Measurements from ENCODE around the gene MAP6.
"Not testable (repeated sequence)": the region's sequence is repeated elsewhere in the genome, so short reads cannot be mapped to it uniquely, and the experiment has no call there.

Gene MAP6

DNA sequence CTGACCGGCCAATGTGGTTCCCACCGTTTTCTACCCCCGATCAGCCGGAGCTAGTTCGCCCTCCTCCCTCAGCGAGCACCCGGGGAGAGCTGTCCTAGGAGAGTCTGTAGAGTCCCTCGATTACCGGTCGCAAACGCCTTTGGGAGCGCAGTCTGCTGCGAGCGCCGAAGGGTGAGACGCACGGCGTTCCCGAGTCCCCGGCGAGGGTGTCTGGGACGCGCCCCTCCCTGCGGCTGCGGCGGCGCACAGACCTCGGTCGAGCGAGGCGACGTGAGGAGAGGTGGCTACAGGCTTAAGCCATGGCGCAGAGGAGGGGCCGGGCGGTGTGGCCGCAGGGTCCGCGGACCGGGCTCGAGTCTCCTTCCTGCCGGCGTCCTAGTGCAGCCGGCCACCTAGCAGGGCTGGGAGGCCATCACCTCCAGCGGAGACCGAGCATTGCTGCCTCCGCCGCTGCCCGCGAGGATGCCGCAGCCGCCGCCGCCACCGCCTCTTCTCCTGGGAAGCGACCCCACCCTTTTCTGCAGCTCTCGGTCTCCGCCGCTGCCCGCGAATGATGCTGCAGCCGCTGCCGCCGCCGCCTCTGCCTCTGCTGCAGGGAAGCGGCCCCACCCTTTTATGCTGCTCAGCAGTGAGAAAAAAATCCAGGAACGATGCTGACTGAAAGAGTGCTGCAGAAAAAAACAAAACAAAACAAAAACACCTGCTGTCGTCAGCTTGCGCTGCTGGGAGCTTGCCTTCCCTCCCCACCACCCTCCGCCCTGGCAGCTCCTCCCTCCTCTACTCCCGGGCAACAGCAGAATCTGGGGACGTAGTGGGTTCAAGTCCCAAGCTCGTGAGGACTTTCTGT is at the start of gene MAP6:
Gene MAP6 (minus strand): TSS at position 588 of the 847 bp plus-strand sequence. CDS start 669 bp downstream, outside the sequence.
- DNase-seq (ENCODE audit: low spot score) = peak; percentile 30

DNA sequence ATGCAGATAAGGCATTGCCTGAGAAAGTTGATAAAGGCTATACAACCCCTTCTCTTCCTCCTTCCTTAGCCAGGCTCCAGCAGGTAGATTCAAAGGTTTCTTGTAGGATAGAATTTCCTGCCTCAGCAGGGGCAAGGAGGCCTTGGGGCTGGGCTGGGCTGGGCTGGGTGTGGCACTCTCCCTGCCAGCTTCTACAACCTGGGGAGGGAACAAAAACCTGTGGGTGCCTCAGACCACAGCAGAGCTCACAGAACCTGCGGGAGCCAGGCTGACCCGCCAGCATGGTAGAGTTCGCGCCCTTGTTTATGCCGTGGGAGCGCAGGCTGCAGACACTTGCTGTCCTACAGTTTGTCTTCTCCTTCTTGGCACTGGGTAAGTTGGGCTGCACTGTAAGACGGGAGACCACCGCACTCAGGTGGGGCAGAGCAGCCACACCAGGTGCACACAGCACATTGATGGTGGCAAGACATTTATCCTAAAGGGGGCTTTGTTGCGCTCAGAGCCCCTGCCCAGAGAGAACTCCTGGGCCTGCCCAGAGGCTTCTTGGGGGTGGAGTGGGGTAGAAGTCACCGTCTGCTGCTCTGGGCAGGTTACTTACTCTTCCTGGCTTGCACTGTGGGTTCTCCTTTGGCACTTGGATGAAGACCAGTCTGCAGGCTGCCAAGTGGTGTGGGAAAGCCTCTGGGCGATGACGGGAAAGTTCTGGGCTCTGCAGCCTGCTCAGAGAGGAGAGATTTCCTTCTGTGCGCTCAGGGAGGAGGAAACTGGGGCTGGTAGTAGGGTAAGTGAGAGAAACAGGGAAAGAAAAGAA is 49.0 kb upstream of the MAP6 start, which contains the start of gene MOGAT2:
Gene MOGAT2 (plus strand): TSS at position 231 of the 811 bp plus-strand sequence. CDS start 51 bp downstream, at position 282.
- DNase-seq (ENCODE audit: low spot score) = no peak

DNA sequence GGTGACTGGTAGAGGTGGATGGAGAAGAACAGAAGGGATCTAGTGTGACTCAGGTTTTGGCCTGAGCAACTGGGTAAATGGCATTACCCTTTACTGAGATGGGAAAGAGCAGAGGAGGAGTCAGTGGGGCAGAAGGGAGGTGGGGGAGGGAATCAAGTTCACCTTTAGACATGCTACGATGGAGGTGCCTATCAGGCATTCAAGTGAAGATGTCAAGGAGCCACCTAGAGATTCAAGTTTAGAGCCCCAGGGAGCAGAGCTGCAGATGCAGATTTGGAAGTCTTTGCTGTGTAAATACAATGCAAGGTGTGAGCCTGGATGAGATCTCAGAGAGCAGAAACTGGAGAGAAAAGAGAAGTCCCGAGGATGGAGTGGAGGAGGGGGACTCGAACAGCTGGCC is 47.8 kb upstream of the MAP6 start:
- DNase-seq (ENCODE audit: low spot score) = no peak

DNA sequence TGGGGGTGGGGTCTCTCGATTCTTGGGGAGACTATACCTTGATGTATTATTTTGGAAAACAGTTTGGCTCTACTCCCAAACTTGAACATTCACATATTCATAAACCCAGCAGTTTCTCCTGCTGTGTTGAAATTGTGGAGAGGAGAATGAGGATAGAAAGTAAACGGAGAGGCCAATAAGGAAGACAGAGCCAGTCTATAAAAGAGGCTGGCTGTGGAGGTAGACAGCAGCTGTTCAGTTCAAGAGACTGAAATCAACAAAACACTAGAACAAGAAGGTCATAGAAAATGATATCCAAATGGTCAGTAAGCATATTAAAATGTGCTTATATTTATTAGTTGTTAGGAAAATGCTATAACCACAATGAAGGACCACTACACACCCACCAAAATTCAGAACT is 46.9 kb upstream of the MAP6 start:
- DNase-seq (ENCODE audit: low spot score) = no peak

DNA sequence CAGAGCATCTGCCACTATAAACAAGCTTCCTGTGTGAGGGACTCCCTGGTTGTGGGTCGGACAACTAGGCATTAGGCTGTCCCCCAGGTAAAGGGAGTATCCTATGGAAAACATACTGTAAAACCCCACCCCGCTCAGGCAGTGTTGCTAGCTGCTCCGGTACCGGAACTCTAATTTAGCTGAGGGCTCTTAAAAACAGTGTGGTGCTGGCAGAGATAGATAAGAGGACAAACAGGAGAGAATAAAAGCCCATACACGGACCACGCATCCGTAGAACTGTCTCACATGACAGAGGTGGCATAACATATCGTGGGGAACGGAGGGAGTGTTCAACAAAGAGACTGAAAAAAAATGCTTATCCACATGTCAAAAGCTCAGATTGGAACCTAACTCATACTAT is 45.4 kb upstream of the MAP6 start:
- no peak for DNase-seq (ENCODE audit: low spot score)

DNA sequence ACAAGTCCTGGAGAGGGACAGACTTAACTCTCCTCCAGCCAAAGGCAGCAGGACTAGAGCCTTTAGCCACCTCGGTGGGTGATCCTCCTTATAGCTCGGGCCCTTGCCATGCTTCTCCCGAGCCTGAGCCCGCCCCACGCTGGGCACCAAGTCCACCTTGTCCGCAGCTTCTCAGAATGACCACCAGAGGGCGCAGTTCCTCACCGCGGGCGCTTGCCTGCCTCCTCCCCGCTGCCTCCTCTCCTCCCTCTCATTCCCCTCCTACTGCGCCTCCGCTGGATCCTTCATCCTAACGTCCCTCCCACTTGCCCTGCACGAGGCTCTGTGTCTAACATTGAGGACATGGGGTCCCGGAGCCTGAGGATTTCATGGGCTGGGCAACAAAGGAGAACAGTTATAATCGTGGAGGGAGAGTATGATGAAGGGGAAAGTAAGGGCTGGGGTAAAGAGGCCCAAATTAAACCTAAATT is 37.5 kb upstream of the MAP6 start:
- DNase-seq (ENCODE audit: low spot score) = peak; percentile 68

DNA sequence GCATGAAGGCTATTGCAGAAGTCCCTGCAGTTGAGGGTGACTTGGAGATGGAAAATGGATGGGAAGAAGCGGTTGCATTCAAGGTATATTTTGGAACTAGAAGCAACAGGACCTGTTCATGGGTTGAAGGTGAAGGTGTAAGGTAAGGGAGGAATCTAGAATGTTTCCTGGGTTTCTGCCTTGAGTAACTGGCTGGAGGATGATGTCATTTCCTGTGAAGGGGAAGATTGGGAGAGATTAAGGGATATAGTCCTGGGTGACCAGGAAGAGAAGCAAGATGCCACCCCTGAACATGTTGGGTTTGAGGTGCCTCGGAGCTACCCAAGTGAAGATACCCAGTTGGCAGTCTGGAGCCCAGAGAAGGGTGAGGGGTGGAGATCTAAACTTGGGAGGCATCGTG is 36.7 kb upstream of the MAP6 start:
- no peak for DNase-seq (ENCODE audit: low spot score)

DNA sequence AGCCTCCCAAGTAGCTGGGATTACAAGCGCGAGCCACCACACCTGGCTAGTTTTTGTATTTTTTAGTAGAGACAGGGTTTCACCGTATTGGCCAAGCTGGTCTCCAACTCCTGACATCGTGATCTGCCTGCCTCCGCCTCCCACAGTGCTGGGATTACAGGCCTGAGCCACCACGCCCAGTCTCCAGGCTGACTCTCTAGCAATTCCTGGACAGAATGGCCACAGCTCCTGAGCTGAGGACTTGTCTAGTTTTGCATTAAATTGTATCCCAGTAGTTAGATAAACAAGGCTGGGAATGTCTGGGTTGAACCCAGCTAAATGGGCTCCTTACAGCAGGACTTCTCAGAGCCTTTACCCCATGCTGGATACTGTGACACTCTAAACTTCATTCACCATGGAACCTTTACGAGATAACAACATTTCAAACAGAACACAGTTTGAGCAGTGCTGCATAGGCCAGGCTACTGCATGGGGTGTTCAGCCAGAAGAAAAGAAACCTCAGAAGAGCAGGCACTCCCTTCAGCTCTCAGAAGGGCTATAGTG is 34.9 kb upstream of the MAP6 start:
- DNase-seq (ENCODE audit: low spot score) = no peak

DNA sequence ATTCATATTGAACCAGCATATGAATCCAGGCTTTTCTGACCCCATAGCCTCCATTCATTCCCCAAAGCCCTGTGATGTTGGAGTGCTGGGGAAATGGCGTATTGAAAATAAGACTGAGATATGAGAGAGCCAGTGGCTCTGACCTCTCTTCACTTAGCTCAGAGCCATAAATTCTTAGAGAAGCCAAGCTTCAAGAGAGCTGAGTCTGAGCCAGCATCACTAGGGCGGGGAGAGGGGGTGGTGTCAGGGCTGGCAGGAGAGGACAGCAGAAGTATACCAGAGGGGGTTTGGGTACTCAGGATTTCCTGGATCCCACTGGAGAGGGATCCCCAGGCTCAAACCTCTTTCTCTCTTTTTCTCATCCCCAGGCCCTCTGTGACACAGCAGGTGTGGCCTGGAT is 32.1 kb upstream of the MAP6 start:
- DNase-seq (ENCODE audit: low spot score) = no peak

DNA sequence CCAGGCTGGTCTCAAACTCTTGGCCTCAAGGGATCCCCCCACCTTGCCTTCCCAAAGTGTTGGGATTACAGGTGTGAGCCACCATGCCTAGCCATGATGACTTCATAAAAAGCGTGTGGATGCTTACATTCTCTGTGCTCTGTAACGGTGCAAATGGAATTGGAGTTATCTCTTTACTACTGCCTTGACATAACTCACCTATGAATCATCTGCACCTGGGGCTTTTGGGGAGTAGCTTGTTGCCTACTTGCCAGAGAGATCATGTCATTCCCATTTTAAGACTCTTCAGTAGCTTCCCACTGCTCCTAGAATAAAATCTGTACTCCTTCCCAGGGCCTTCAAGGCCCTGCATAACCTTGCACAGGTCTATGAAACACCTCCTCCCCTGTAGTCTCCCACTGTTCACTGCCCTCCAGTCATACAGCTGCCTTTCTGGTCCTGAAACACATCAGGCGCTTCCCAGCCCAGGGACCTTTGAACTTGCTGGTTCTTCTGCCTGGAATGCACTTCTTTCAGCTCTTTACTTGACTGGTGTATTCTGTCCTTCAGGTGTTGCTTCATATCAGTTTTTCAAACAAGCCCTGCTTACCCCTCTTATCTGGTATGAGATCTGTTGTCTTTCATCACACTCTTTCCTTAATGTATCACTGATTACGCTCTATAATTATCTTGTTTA is 29.2 kb upstream of the MAP6 start:
- DNase-seq (ENCODE audit: low spot score) = no peak

DNA sequence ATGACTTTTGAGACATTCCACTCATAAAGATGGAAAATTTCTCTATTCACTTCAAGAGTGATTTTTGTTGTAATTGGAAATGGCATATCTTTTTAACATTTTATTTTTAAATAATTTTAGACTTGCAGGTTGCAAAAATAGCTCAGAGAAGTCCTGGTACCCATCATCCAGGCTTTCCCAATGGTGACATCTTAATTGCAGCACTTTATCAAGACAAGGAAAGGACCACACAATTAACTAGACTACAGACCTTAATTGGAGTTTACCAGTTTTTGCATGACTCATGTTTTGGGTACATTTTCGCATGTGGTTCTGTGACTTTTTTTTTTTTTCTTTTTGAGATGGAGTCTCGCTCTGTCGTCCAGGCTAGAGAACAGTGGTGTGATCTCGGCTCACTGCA is 23.0 kb upstream of the MAP6 start:
- DNase-seq (ENCODE audit: low spot score) = no peak

DNA sequence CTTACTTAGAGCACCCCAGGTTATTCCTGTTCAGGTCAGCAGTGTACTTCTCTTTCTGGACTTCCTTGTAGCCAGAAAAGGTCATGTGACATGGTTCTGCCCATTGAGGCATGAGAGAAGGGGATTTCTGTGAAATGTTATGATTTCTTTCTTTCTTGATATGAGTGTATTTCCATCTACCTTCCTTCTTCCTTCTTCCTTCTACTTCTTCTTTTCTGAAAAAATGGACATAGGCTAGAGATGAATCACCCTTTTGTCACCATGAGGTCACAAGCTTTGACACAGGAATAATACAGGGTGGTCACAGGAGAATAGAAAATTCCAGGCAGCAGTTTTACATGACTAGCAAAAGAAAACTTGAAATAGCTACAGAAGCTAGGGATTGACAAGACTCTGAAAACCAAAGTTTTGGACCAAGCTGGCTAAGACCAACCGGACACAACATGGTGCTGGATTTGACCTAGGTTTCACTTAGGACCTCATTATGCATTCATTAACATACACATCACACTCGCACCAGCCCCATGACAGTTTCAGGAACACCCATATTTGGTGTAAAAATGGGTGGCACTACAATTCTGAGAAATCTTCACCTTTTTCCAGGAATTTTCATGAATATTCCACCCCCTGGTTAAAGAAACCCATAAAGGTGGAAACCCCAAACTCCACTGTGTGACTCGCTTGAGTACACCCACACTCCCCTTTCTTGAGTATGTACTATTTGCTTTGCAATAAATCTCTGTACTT is 21.2 kb upstream of the MAP6 start:
- no peak for DNase-seq (ENCODE audit: low spot score)

DNA sequence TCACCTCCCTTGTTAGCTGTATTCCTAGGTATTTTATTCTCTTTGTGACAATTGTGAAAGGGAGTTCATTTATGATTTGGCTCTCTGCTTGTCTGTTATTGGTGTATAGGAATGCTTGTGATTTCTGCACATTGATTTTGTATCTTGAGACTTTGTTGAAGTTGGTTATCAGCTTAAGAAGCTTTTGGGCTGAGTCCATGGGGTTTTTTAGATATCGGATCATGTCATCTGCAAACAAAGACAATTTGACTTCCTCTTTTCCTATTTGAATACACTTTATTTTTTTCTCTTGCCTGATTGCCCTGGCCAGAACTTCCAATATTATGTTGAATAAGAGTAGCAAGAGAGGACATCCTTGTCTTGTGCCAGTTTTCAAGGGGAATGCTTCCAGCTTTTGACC is 15.0 kb upstream of the MAP6 start:
- not testable (repeated sequence) for DNase-seq (ENCODE audit: low spot score)

DNA sequence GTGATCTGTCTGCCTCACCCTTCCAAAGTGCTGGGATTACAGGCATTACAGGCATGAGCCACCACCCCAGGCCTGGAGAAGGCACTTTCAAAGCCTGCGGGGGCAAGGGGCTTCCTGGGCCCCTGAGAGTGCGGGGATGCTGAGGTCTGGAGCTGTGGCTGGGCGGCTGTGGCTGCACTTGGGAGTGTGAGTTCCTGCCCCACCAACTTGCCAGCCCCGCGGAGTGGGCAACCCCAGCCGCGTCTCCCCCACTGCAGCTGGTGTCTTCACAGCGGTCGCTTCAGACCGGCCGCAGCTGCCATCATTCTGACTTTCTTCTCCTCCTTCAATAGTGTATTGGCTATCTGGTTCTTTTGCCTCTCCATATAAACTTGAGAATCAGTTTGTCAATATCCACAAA is 10.7 kb upstream of the MAP6 start:
- DNase-seq (ENCODE audit: low spot score) = no peak

DNA sequence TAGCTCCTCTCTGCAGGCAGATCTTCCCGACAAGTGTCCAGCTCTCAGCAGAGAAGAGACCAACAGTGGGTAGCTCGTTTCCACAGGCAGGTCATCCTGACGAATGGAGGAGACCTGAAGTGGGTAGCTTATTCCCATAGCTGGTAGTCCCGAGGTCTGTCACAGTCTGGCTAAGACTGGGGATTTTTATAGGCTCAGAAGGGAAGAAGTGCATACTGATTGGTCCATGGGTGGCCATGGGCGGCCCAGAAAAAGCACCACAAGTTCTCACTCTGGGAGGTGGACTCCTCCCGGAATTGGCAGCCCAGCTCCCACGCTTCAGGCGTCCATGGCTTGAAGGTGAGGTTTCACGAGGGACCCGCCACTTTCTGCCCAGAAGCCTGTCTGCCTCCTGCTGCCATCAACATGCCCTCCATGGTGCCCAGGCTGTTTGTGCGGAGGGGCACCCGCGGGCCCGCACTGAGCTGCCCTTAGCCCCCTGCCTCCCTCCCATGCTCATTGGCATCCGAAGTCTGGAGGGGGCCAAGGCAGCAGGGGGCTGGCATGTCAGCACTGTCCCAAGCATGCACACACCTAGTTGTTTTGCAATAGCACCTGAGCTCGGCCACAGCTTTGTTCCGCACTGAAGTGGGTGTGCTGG is 9.9 kb upstream of the MAP6 start:
- no peak for DNase-seq (ENCODE audit: low spot score)

DNA sequence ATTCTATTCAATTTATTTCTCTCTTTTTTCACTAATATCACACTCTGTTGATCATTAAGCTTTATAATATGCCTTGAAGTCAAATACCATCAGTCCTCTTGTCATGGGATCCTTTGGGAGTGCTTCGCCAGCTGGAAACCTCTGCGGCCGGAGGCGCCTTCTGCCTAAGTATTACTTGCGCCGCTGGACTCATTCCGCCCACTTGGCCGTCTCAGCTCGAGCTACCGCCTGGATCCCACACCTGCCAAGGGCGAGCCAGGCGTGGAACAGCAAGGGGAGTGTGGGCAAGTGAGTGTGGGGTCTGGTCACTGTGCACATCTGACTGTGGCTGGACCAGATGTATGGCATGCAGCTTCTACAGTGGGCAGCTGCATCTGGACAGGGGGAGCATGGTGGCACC is 9.1 kb upstream of the MAP6 start:
- no peak for DNase-seq (ENCODE audit: low spot score)

DNA sequence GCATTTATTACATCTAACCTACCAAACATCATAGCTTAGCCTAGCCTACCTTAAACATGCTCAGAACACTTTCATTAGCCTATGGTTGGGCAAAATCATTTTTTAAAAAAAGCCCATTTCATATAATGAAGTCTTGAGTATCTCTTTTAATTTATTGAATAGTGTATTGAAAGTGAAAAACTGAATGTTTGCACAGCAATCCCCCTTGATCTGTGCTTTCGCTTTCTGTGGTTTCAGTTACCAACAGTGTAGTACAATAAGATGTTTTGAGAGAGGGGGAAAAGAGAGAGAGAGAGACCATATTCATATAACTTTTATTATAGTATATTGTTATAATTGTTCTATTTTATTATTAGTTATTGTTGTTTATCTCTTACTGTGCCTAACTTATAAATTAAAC is 8.4 kb upstream of the MAP6 start:
- no peak for DNase-seq (ENCODE audit: low spot score)

DNA sequence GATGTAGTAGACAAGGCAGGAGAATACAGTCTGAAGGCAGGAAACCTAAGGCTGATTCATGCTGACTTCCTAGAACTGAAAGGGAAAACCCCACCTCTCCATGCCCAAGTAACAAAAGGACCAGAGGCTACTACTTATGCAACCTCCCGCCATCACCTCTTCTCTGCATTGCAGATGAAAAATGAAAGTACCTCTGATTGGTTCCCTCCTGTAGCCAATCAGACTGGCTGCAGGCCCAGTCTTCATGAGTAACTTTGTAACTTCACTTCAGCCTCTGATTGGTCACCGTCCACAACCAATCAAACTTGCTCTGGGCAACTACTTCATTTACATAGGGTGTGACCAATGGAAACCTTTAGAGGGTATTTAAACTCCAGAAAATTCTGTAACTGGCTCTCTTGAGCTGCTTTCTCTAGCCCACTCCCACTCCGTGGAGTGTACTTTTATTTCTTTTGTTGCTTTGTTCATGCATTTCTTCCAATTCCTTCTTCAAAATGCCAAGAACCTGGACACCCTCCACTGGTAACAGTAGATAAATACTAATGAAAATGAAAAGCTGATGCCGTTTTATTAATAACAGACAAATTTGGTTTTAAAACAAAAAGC is 5.2 kb upstream of the MAP6 start:
- DNase-seq (ENCODE audit: low spot score) = peak; percentile 84

DNA sequence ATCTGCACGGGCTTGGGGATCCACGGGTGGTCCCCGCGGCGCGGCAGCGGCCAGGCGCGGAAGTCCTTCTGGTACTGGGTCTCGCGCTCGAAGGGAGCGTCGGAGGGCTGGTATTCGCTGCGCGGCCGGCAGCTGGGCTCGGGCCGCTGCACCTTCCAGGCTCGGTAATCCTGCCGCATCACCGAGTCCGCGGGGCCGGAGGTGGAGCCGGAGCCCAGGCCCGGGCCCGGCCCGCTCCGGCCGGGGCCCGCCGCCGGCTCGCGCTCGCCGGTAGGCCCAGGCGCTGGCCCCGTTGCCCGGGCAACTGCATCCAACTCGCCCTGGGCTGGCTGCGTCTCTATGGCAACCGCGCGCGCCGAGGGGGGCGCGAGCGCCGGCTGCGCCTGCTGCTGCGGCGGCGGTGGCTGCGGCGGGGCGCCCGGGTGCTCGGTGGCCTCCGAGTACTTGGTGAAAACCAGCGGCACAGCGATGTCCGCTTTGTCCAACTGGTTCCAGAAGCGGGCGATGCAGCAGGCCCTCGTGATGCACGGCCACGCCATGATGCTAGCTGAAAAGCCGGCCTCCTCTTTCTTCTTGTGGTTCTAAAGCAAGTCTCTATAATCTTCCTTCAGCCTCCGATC is 897 bp downstream of the MAP6 start:
- no peak for DNase-seq (ENCODE audit: low spot score)

DNA sequence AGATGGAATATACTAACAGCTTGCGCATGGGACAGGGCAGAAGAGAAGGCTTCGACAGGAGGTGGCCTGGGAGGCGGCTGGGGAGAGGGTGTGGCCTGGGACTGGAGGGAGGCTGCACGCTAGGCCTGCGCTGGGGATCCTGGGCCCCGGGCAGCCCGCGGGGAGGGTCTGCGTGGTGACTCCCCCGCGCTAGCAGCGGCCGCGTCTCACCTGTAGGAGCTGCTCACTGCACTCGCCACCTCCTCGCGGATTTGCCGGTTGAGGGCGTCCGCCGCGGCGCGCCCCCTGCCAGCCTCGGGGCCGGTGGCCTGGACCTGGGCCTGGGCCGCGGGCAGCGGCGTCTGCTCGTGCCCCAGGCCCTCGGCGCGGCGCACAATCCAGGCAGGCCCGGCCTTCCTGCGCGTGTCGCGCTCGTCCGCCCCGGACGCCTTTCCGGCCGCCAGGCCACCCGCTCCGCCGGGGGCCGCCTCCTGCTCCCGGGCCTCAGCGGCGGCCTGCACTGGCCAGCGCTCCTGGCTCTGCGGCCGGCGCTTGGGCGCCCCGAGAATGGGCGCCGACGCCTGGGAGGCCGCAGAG is 1.5 kb downstream of the MAP6 start:
- no peak for DNase-seq (ENCODE audit: low spot score)
